GM12878 (cell line): ENCODE results near the gene SMOC1. TPM values are rescaled to one million over a fixed set of nuclear protein-coding genes. Genes with fewer than 3 reads are reported as not detected.

Experiments used
- ATAC-seq: fragments of 200-7000 bp; cut with Tn5 transposase; 3 replicates; pipeline ENCODE4 v1.9.1; 2020; ENCODE audit warnings: mild to moderate bottlenecking, moderate library complexity
- BruUV-seq: library from RNA; stranded (reverse); fragments of 400-500 nt; replicated peaks from 2 replicates; lab custom pipeline; 2021; lab: Mats Ljungman, UMichigan
- CTCF ChIA-PET: fragments of 300-600 bp; sonication (Branson Sonifier 250); formaldehyde crosslinking; extraction: SDS; loops from one replicate; lab custom pipeline; 2021; ENCODE audit warnings: inconsistent platforms; lab: Yijun Ruan, JAX
- POLR2A ChIA-PET: fragments of 350-600 bp; formaldehyde crosslinking; extraction: SDS; loops from one replicate; lab custom pipeline; 2021; ENCODE audit warnings: inconsistent platforms; lab: Charles Lee
- RAD21 ChIA-PET: fragments of 300-600 bp; sonication (Branson Sonifier 250); formaldehyde crosslinking; loops from one replicate; lab custom pipeline; 2023; ENCODE audit warnings: antibody characterized with exemption; ENCODE audit not compliant: unreplicated experiment; lab: Charles Lee
- SMC1A ChIA-PET: fragments of 300-600 bp; sonication (Branson Sonifier 250); formaldehyde crosslinking; loops from one replicate; lab custom pipeline; 2023; ENCODE audit not compliant: unreplicated experiment, uncharacterized antibody; lab: Charles Lee
- DNase-seq: peaks from one replicate; pipeline ENCODE4 v3.0.0-alpha.2; 2011; ENCODE audit warnings: low read depth, low spot score
- FAIRE-seq: peaks from 3 replicates; lab custom pipeline; 2011; peaks lifted over from hg19 to GRCh38; lab: Jason Lieb, UNC
- H2AFZ ChIP-seq: 2 replicates; pipeline ENCODE4 v1.6.0; 2011; ENCODE audit warnings: low read depth, low read length, control low read depth; ENCODE audit not compliant: control insufficient read depth
- H3K27ac ChIP-seq: 2 replicates; pipeline ENCODE4 v1.5.1; 2011; ENCODE audit warnings: control low read depth; ENCODE audit not compliant: control insufficient read depth, insufficient read depth
- H3K27me3 ChIP-seq, 2 experiments: replicated peaks in 1 of 2; 2 replicates each; pipeline versions ENCODE4 v1.6.0 to v1.6.1; 2011; ENCODE audit warnings: low read length in 1 of 2; ENCODE audit not compliant: control insufficient read depth in 2 of 2, insufficient read depth in 2 of 2
- H3K36me3 ChIP-seq, 2 experiments: 2 replicates each; pipeline ENCODE4 v1.5.1; 2011; ENCODE audit warnings: low read length in 1 of 2; ENCODE audit not compliant: control insufficient read depth in 2 of 2, insufficient read depth in 2 of 2
- H3K4me1 ChIP-seq: 2 replicates; pipeline ENCODE4 v1.6.1; 2011; ENCODE audit warnings: mild to moderate bottlenecking, low read length, moderate library complexity, mixed read lengths; ENCODE audit not compliant: control insufficient read depth, insufficient read depth
- H3K4me2 ChIP-seq: 2 replicates; pipeline ENCODE4 v1.6.0; 2011; ENCODE audit warnings: control low read depth; ENCODE audit not compliant: control insufficient read depth, insufficient read depth
- H3K4me3 ChIP-seq: fragments of 200-600 bp; sonication (generic); 2 replicates; pipeline ENCODE4 v1.5.1; 2016
- H3K79me2 ChIP-seq: 2 replicates; pipeline ENCODE4 v1.6.0; 2011; ENCODE audit warnings: low read length; ENCODE audit not compliant: control insufficient read depth, insufficient read depth
- H3K9ac ChIP-seq: 2 replicates; pipeline ENCODE4 v1.8.0; 2011; ENCODE audit warnings: low read length, control low read depth, mixed read lengths; ENCODE audit not compliant: control insufficient read depth, insufficient read depth
- H3K9me3 ChIP-seq: replicated peaks from 3 replicates; pipeline ENCODE4 v1.5.1; 2011; ENCODE audit warnings: mild to moderate bottlenecking, low read length; ENCODE audit not compliant: control insufficient read depth, insufficient read depth
- H4K20me1 ChIP-seq: 2 replicates; pipeline ENCODE4 v1.6.0; 2011; ENCODE audit not compliant: control insufficient read depth, insufficient read depth
- BACH1 ChIP-seq: fragments of 450-650 bp; IDR thresholded peaks from 2 replicates; pipeline ENCODE4 v1.6.1; 2017; ENCODE audit warnings: mild to moderate bottlenecking, borderline replicate concordance
- BHLHE40 ChIP-seq, 2 experiments: fragments of 450-650 bp in 1 of 2; IDR thresholded peaks; 2 replicates each; pipeline ENCODE4 v1.6.1; 2011 to 2017; ENCODE audit warnings: low read depth in 2 of 2, borderline replicate concordance in 1 of 2, improper control_type of control experiment in 1 of 2, low read length in 1 of 2, mild to moderate bottlenecking in 1 of 2
- CBX3 ChIP-seq: fragments of 200-600 bp; sonication (generic); IDR thresholded peaks from 2 replicates; pipeline ENCODE4 v1.6.1; 2016; ENCODE audit warnings: low read depth, borderline replicate concordance
- EZH2 ChIP-seq: IDR thresholded peaks from 2 replicates; pipeline ENCODE4 v1.6.1; 2012; ENCODE audit warnings: low read depth, mild to moderate bottlenecking, control low read depth, inconsistent platforms, low read length, borderline replicate concordance; ENCODE audit not compliant: control insufficient read depth
- FOXK2 ChIP-seq: fragments of 450-650 bp; IDR thresholded peaks from 2 replicates; pipeline ENCODE4 v1.6.1; 2017; ENCODE audit warnings: mild to moderate bottlenecking, moderate library complexity
- GABPA ChIP-seq: IDR thresholded peaks from 2 replicates; pipeline ENCODE4 v1.6.1; 2014; ENCODE audit warnings: antibody characterized with exemption, low read depth, mild to moderate bottlenecking, inconsistent platforms
- IRF4 ChIP-seq: IDR thresholded peaks from 2 replicates; pipeline ENCODE4 v1.6.1; 2011; ENCODE audit warnings: low read depth, low read length
- MXI1 ChIP-seq: fragments of 150-350 bp; IDR thresholded peaks from 2 replicates; pipeline ENCODE4 v1.6.1; 2011; ENCODE audit warnings: low read depth, mild to moderate bottlenecking, inconsistent platforms, low read length, improper control_type of control experiment
- MYC ChIP-seq: IDR thresholded peaks from 2 replicates; pipeline ENCODE4 v1.6.1; 2011; ENCODE audit warnings: mild to moderate bottlenecking, low read length, moderate library complexity, inconsistent platforms; ENCODE audit not compliant: insufficient read depth, insufficient replicate concordance, insufficient read length, severe bottlenecking
- NBN ChIP-seq: fragments of 450-650 bp; IDR thresholded peaks from 2 replicates; pipeline ENCODE4 v1.6.1; 2016
- PML ChIP-seq: IDR thresholded peaks from 2 replicates; pipeline ENCODE4 v1.6.1; 2012; ENCODE audit warnings: low read length, inconsistent platforms
- SMAD5 ChIP-seq: IDR thresholded peaks from 2 replicates; pipeline ENCODE4 v1.6.1; 2016; ENCODE audit warnings: antibody characterized with exemption, low read depth
- SMARCA5 ChIP-seq: fragments of 450-650 bp; IDR thresholded peaks from 2 replicates; pipeline ENCODE4 v1.6.1; 2017; ENCODE audit warnings: mild to moderate bottlenecking
- USF1 ChIP-seq: IDR thresholded peaks from 2 replicates; pipeline ENCODE4 v1.6.1; 2011; ENCODE audit warnings: borderline replicate concordance, low read depth, mild to moderate bottlenecking, moderate library complexity, mixed read lengths, low read length; ENCODE audit not compliant: insufficient read depth; ENCODE audit errors: extremely low read length
- ZBTB11 ChIP-seq: fragments of 450-650 bp; formaldehyde crosslinking; IDR thresholded peaks from 2 replicates; pipeline ENCODE4 v1.5.0; 2022; ENCODE audit warnings: mild to moderate bottlenecking, missing genetic modification characterization
- ZNF622 ChIP-seq: fragments of 450-650 bp; IDR thresholded peaks from 2 replicates; pipeline ENCODE4 v1.6.1; 2017; ENCODE audit warnings: mild to moderate bottlenecking, inconsistent platforms
- WGBS: methylation state at CpG from one replicate; pipeline ENCODE4 v1.1.6; 2016; ENCODE audit warnings: low lambda C conversion rate; ENCODE audit not compliant: insufficient replicate concordance, insufficient coverage; ENCODE audit errors: missing lambda C conversion rate; 5-methylcytosine and 5-hydroxymethylcytosine counted together
- in situ Hi-C: fragments of 300-500 bp; cut with MboI; formaldehyde crosslinking; loops from 9 replicates; pipeline ENCODE4 v1.14.3; 2018; ENCODE audit warnings: mixed read lengths
- intact Hi-C: fragments of 100-400 bp; cut with micrococcal nuclease; formaldehyde crosslinking; loops from one replicate; pipeline ENCODE4 v1.14.2; 2022; ENCODE audit not compliant: unreplicated experiment
- polyA plus RNA-seq, 11 experiments: library from polyadenylated mRNA; depleted of rRNA in 4 of 11; unstranded in 6 of 11; stranded (reverse) in 5 of 11; fragments of >200 nt; fragmentation: Nextera tagmentation in 4 of 11; fragmentation: Illumina TruSeq in 1 of 11; extraction: Ambion mirVana in 4 of 11; extraction: Trizol in 1 of 11; gene quantifications; 1 replicate in 1 of 11; 2 replicates in 10 of 11; pipeline versions ENCODE4 v1.2.1 to v1.2.3, GENCODE V29; 2011 to 2016; ENCODE audit warnings: inconsistent platforms in 2 of 11, missing spikeins in 2 of 11, low read depth in 1 of 11
- total RNA-seq, 4 experiments: library from RNA; depleted of rRNA in 3 of 4; stranded (reverse); fragments of >200 nt in 3 of 4; fragmentation: Illumina TruSeq in 1 of 4; extraction: Trizol in 1 of 4; gene quantifications; 2 replicates each; pipeline versions ENCODE4 v1.2.1 to v1.2.3, GENCODE V29; 2013 to 2021

The SMOC1 gene
- total and polyA plus RNA-seq, 10 of the 15 experiments (the other 5 are each of a cell fraction or from before 2014, with no cell fraction given): 0.03 to 0.26 (median 0.14) TPM; not detected in 7

- no peak for TF ChIP-seq ZBTB11
Observed at GRCh38 chr14:69895109-69895508, 15.9 kb downstream of the SMOC1 start (continued).

GRCh38 chr14:69896080-69896479 lies 16.9 kb downstream of the SMOC1 start:
- no peaks in the 10 kb centered on the region for H3K79me2 ChIP-seq
- no TSS peak for BruUV-seq
- SMC1A ChIA-PET: interaction anchor here (0.6 to 0.7 kb wide), 2 partner anchors 17 to 100 kb away, joined by 3 read pairs; no protein-coding TSS in a partner anchor
- H3K4me3 ChIP-seq: no peak overlapping the region
- RAD21 ChIA-PET: interaction anchor here (0.9 kb wide), 1 partner anchor 165 kb away, joined by 3 read pairs; no protein-coding TSS in a partner anchor
- H3K9ac ChIP-seq: no peak overlapping the region
- DNase-seq: no peak
- peaks cover 2 to 3% of the 10 kb centered on the region in 2 experiments for H3K27me3 ChIP-seq
- no peaks in the 10 kb centered on the region for H3K36me3 ChIP-seq
- H2AFZ ChIP-seq: no peak overlapping the region
- CTCF ChIA-PET: interaction anchor here (0.6 to 1.1 kb wide), 2 partner anchors 15 to 294 kb away, joined by 3 read pairs; no protein-coding TSS in a partner anchor
- TF ChIP-seq NBN: no peak
- TF ChIP-seq GABPA: no peak
- TF ChIP-seq ZNF622: no peak
- no peak for TF ChIP-seq MYC
- TF ChIP-seq SMARCA5: no peak
- TF ChIP-seq BACH1: no peak
- TF ChIP-seq BHLHE40 (IDR thresholded peaks at IDR 0.05; ENCODE audit: borderline replicate concordance in 1 of 2, low read depth in 2 of 2, low read length in 1 of 2): no peak
- no peak for TF ChIP-seq IRF4
- no peak for TF ChIP-seq USF1
- TF ChIP-seq FOXK2: no peak
- no peak for TF ChIP-seq MXI1
- no peak for TF ChIP-seq PML
- no peak for TF ChIP-seq EZH2
- no peak for TF ChIP-seq CBX3
- TF ChIP-seq SMAD5: no peak
- TF ChIP-seq, all 136 proteins: peak for 0
- POLR2A ChIA-PET: no interaction called here
- FAIRE-seq: peak; percentile 52
- Histone ChIP-seq H3K9me3 (no peaks in the 10 kb centered on the region; the same call in 2 of the 3 replicates), H3K27ac (no peak overlapping the region), H3K4me2 (no peak overlapping the region), H3K4me1 (no peaks in the 10 kb centered on the region), H4K20me1 (no peaks in the 10 kb centered on the region)
- no peak for ATAC-seq
- in situ Hi-C loops: no loop called here
- 64% methylated on average over 2 of the region's 2 CpGs for WGBS
- intact Hi-C loops: no loop called here
